ENCODE data around the gene SIK3. TPM values are rescaled to one million over a fixed set of nuclear protein-coding genes. Genes with fewer than 3 reads are reported as not detected.

Gene SIK3
- total RNA-seq, 1 experiment from 2014 or later, result 14.5 TPM

DNA sequence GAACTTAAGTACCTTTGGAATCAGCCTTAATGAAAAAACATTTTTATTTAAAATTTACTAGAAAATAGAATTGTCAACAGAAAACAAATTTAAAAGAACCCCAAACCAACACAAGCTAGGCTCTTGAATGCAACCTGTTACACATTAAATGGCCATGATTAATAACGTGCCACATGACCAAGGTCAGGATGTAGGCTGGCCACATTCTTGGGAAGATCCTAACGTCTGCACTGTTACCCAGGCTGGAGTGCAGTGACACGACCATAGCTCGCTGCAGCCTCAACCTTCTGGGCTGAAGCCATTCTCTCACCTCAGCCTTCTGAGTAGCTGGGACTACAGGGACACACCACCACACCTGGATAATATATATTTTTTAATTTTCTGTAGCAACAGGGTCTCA lies 134.4 kb downstream of the SIK3 start:
- TF ChIP-seq EZH2 (IDR thresholded peaks at IDR 0.05; ENCODE audit: low read length, unreplicated experiment), result no peak
- TF ChIP-seq, protein P1, sequence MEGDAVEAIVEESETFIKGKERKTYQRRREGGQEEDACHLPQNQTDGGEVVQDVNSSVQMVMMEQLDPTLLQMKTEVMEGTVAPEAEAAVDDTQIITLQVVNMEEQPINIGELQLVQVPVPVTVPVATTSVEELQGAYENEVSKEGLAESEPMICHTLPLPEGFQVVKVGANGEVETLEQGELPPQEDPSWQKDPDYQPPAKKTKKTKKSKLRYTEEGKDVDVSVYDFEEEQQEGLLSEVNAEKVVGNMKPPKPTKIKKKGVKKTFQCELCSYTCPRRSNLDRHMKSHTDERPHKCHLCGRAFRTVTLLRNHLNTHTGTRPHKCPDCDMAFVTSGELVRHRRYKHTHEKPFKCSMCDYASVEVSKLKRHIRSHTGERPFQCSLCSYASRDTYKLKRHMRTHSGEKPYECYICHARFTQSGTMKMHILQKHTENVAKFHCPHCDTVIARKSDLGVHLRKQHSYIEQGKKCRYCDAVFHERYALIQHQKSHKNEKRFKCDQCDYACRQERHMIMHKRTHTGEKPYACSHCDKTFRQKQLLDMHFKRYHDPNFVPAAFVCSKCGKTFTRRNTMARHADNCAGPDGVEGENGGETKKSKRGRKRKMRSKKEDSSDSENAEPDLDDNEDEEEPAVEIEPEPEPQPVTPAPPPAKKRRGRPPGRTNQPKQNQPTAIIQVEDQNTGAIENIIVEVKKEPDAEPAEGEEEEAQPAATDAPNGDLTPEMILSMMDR (conservative IDR thresholded peaks at IDR 0.05; ENCODE audit: low read depth, low read length), result no peak
- TF ChIP-seq EZH2phosphoT487 (IDR thresholded peaks at IDR 0.05; ENCODE audit: borderline replicate concordance, low read length), result no peak
- 0 out of 2 replicates have a peak, but pooled peaks cover 9% of the 10 kb centered on the region for H4K20me1 ChIP-seq (ENCODE audit: low read length)
- POLR2A ChIA-PET (ENCODE audit: unreplicated experiment), result no interaction called here

DNA sequence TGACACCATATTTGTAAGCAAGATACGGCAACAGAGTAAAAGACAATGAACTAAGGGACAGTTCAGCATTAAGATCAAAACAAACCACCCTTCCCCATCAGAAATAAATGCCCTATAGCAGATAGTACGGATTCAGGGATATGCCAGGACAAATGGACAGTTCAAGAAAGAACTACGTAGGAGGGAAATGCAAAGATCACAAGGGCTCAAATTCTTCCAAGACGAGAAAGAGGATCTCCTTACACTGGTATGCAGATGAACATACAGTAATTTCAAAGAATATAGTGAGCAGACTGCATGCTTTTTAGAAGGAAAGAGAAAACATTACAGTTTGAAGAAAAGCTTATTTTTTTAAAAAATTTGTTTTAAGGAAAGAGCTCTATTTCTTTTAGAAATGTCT lies 136.1 kb downstream of the SIK3 start:
- H3K4me3 ChIP-seq (ENCODE audit: low read length), result no peak overlapping the region
- no peaks in the 10 kb centered on the region for H3K9me2 ChIP-seq (replicated peaks; ENCODE audit: low read length)
- no peak for TF ChIP-seq EZH2 (IDR thresholded peaks at IDR 0.05; ENCODE audit: low read length, unreplicated experiment)
- TF ChIP-seq EZH2phosphoT487 (IDR thresholded peaks at IDR 0.05; ENCODE audit: borderline replicate concordance, low read length), result no peak
- TF ChIP-seq, protein P1 (conservative IDR thresholded peaks at IDR 0.05; ENCODE audit: low read depth, low read length), result no peak
- POLR2A ChIA-PET (ENCODE audit: unreplicated experiment), result interaction anchor here (0.5 kb wide), 1 partner anchor 188 kb away, joined by 8 read pairs; no protein-coding TSS in a partner anchor
- H3K4me1 ChIP-seq (ENCODE audit: insufficient read depth, low read length), result peaks cover 12% of the 10 kb centered on the region
- CTCF ChIA-PET, result no interaction called here
- no peaks in the 10 kb centered on the region for H3F3A ChIP-seq (ENCODE audit: low read length, unreplicated experiment)
- H3K27ac ChIP-seq (ENCODE audit: low read length), result no peak overlapping the region
- H3K79me2 ChIP-seq (ENCODE audit: low read length), result peaks cover 27% of the 10 kb centered on the region
- ATAC-seq (no peak), DNase-seq (no peak)
- H2AFZ ChIP-seq (ENCODE audit: low read length), result no peak overlapping the region
- H3K36me3 ChIP-seq (ENCODE audit: low read depth, low read length), result no peaks in the 10 kb centered on the region
- BruUV-seq (replicated peaks), result no TSS peak
- intact Hi-C loops (cut with micrococcal nuclease), result no loop called here
- H4K20me1 ChIP-seq (ENCODE audit: low read length), result 0 out of 2 replicates have a peak, but pooled peaks cover 9% of the 10 kb centered on the region
- no peaks in the 10 kb centered on the region for H3K9me3 ChIP-seq (ENCODE audit: low read length)
- no peaks in the 10 kb centered on the region for H3K27me3 ChIP-seq (ENCODE audit: low read length)
- H3K9ac ChIP-seq (ENCODE audit: low read length), result no peak overlapping the region
- H3K4me2 ChIP-seq (ENCODE audit: low read length), result no peak overlapping the region

More for the DNA sequence above, 134.4 kb downstream of the SIK3 start:
- CTCF ChIA-PET, result no interaction called here
- no peaks in the 10 kb centered on the region for H3F3A ChIP-seq (ENCODE audit: low read length, unreplicated experiment)
- H3K9me3 ChIP-seq (ENCODE audit: low read length), result no peaks in the 10 kb centered on the region
- H3K9ac ChIP-seq (ENCODE audit: low read length), result no peak overlapping the region
- H3K4me2 ChIP-seq (ENCODE audit: low read length), result no peak overlapping the region
- H3K4me3 ChIP-seq (ENCODE audit: low read length), result no peak overlapping the region
- H3K4me1 ChIP-seq (ENCODE audit: insufficient read depth, low read length), result peaks cover 12% of the 10 kb centered on the region
- intact Hi-C loops (cut with micrococcal nuclease), result no loop called here
- H3K27me3 ChIP-seq (ENCODE audit: low read length), result no peaks in the 10 kb centered on the region
- BruUV-seq (replicated peaks), result no TSS peak
- H3K27ac ChIP-seq (ENCODE audit: low read length), result no peak overlapping the region
- peaks cover 29% of the 10 kb centered on the region for H3K79me2 ChIP-seq (ENCODE audit: low read length)
- H3K9me2 ChIP-seq (replicated peaks; ENCODE audit: low read length), result no peaks in the 10 kb centered on the region
- DNase-seq (no peak), ATAC-seq (no peak)
- no peak overlapping the region for H2AFZ ChIP-seq (ENCODE audit: low read length)
- no peaks in the 10 kb centered on the region for H3K36me3 ChIP-seq (ENCODE audit: low read depth, low read length)

DNA sequence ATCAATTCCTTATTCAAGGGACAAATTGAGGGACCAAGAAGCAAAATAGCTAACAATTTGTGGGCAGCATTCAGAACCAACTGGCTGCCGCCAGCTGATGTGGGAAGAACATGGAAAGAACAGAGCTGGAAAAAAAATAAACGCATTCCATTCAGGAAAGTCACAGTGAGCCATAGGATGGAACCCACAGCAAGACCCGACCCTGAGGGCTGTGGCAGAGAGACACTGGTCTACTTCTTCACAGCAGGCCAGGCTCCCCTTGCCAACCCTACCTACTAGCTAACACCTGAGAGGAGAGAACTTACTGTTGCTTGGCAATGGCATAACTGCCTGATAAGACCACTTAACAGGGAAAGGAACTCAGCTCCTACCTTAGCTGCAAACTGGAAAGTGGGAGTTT lies 137.3 kb downstream of the SIK3 start:
- H3K27ac ChIP-seq (ENCODE audit: low read length), result no peak overlapping the region
- intact Hi-C loops (cut with micrococcal nuclease), result no loop called here
- ATAC-seq, result peak; percentile 84
- peaks cover 26% of the 10 kb centered on the region for H3K79me2 ChIP-seq (ENCODE audit: low read length)
- no peak overlapping the region for H3K9ac ChIP-seq (ENCODE audit: low read length)
- BruUV-seq (replicated peaks), result no TSS peak
- H3K4me3 ChIP-seq (ENCODE audit: low read length), result no peak overlapping the region
- no peak overlapping the region for H2AFZ ChIP-seq (ENCODE audit: low read length)
- CTCF ChIA-PET, result interaction anchor here (0.6 kb wide), 1 partner anchor 114 kb away, joined by 5 read pairs; no protein-coding TSS in a partner anchor
- no peaks in the 10 kb centered on the region for H3F3A ChIP-seq (ENCODE audit: low read length, unreplicated experiment)
- no peaks in the 10 kb centered on the region for H3K27me3 ChIP-seq (ENCODE audit: low read length)
- no peaks in the 10 kb centered on the region for H3K36me3 ChIP-seq (ENCODE audit: low read depth, low read length)
- H3K4me2 ChIP-seq (ENCODE audit: low read length), result peak overlapping the region; percentile 11; the same call in 1 of the 2 replicates
- H3K9me3 ChIP-seq (ENCODE audit: low read length), result no peaks in the 10 kb centered on the region
- peak; percentile 76 for DNase-seq
- no peaks in the 10 kb centered on the region for H3K9me2 ChIP-seq (replicated peaks; ENCODE audit: low read length)
- peaks cover 12% of the 10 kb centered on the region for H3K4me1 ChIP-seq (ENCODE audit: insufficient read depth, low read length)
- H4K20me1 ChIP-seq (ENCODE audit: low read length), result 0 out of 2 replicates have a peak, but pooled peaks cover 9% of the 10 kb centered on the region
- no peak for TF ChIP-seq EZH2phosphoT487 (IDR thresholded peaks at IDR 0.05; ENCODE audit: borderline replicate concordance, low read length)
- TF ChIP-seq EZH2 (IDR thresholded peaks at IDR 0.05; ENCODE audit: low read length, unreplicated experiment), result no peak
- POLR2A ChIA-PET (ENCODE audit: unreplicated experiment), result no interaction called here
